ENCODE measurements around the gene RPL31.

DNA sequence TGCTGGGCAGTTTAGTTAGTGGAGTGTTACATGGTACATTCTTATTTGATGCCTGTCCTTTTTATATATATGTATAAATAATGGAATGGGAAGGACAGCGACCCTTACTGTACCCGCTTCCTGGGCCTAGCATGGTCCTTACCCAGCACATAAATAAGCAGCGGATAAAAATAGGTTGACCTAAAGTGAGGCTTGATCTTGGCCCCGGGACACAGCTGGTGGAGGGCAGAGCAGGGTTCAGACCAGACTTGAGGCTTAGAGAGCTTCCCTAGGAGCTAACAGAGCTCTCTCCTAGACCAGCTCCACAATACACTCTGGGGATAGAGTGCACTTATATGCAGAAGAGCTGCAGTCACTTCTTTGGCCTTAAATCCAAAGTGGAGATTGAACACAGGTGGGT, 46.9 kb upstream of the RPL31 start:
- TF ChIP-seq POLR2A (IDR thresholded peaks at IDR 0.05): no peak
- TF ChIP-seq, protein P1, sequence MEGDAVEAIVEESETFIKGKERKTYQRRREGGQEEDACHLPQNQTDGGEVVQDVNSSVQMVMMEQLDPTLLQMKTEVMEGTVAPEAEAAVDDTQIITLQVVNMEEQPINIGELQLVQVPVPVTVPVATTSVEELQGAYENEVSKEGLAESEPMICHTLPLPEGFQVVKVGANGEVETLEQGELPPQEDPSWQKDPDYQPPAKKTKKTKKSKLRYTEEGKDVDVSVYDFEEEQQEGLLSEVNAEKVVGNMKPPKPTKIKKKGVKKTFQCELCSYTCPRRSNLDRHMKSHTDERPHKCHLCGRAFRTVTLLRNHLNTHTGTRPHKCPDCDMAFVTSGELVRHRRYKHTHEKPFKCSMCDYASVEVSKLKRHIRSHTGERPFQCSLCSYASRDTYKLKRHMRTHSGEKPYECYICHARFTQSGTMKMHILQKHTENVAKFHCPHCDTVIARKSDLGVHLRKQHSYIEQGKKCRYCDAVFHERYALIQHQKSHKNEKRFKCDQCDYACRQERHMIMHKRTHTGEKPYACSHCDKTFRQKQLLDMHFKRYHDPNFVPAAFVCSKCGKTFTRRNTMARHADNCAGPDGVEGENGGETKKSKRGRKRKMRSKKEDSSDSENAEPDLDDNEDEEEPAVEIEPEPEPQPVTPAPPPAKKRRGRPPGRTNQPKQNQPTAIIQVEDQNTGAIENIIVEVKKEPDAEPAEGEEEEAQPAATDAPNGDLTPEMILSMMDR (IDR thresholded peaks at IDR 0.05): no peak
